Stimulated activated CD4-positive, alpha-beta T cell treated with anti-CD3 and anti-CD28 coated beads, Interleukin-15, amount 100 ng/mL, for 1 hour (primary cell): ENCODE measurements around the gene RELT.

Source experiments
- DNase-seq, 2 donors: peaks; one replicate each; pipeline ENCODE4 v3.0.0-alpha.2; 2020; ENCODE audit warnings: low read depth in 1 of 2, low spot score in 1 of 2

RELT gene

GRCh38 chr11:73372375-73372993, 3.7 kb upstream of the RELT start:
- no peak for DNase-seq

GRCh38 chr11:73374151-73374550, 2.0 kb upstream of the RELT start:
- DNase-seq = no peak

- no peak for DNase-seq
These were observed 404 bp upstream of the RELT start for GRCh38 chr11:73375830-73376159.

- peak; percentile 17 to 35 for DNase-seq
These were observed 817 bp downstream of the RELT start for GRCh38 chr11:73376803-73377629.

- no peak for DNase-seq
These were observed 3.1 kb downstream of the RELT start for GRCh38 chr11:73379189-73379880.

GRCh38 chr11:73380331-73380730, 4.1 kb downstream of the RELT start:
- no peak for DNase-seq

GRCh38 chr11:73380897-73381410, 4.8 kb downstream of the RELT start:
- DNase-seq = no peak

- no peak for DNase-seq
These were observed 5.4 kb downstream of the RELT start for GRCh38 chr11:73381589-73381988.

- no peak for DNase-seq
These were observed 6.0 kb downstream of the RELT start for GRCh38 chr11:73382183-73382582.

- no peak for DNase-seq
These were observed 6.5 kb downstream of the RELT start for GRCh38 chr11:73382747-73383146.

GRCh38 chr11:73383249-73384124, 7.3 kb downstream of the RELT start:
- DNase-seq = no peak

- no peak for DNase-seq
These were observed 7.9 kb downstream of the RELT start for GRCh38 chr11:73384125-73384441.

- no peak for DNase-seq
These were observed 8.3 kb downstream of the RELT start for GRCh38 chr11:73384531-73384871.

GRCh38 chr11:73384872-73385689, 8.9 kb downstream of the RELT start:
- no peak for DNase-seq

GRCh38 chr11:73386016-73386415, 9.8 kb downstream of the RELT start:
- DNase-seq = no peak

GRCh38 chr11:73386546-73386945, 10.3 kb downstream of the RELT start:
- DNase-seq = no peak

- no peak for DNase-seq
These were observed 11.5 kb downstream of the RELT start for GRCh38 chr11:73387594-73388264.

GRCh38 chr11:73388265-73389133, 12.3 kb downstream of the RELT start:
- no peak for DNase-seq

GRCh38 chr11:73389134-73389525, 12.9 kb downstream of the RELT start:
- no peak for DNase-seq
